Fibroblast of mammary gland (primary cell): ENCODE results near the gene KRAS.

Source experiments
- DNase-seq: peaks from one replicate; pipeline ENCODE4 v3.0.0-alpha.2; 2010; ENCODE audit warnings: low read depth
- H3K4me3 ChIP-seq: 2 replicates; pipeline ENCODE4 v1.5.1; 2011; ENCODE audit warnings: low read depth, mild to moderate bottlenecking, low read length, moderate library complexity; ENCODE audit not compliant: control insufficient read depth
- CTCF ChIP-seq: conservative IDR thresholded peaks from 2 replicates; pipeline ENCODE4 v1.5.1; 2011; ENCODE audit warnings: low read depth, low read length, inconsistent platforms; ENCODE audit not compliant: control insufficient read depth, insufficient read depth

Gene KRAS

GRCh38 chr12:25194214-25194613 lies 56.5 kb downstream of the KRAS start:
- TF ChIP-seq CTCF: no peak
- no peak overlapping the region for H3K4me3 ChIP-seq
- DNase-seq: no peak

- TF ChIP-seq CTCF: no peak
- no peak for DNase-seq
- H3K4me3 ChIP-seq: no peak overlapping the region
These were observed 59.9 kb downstream of the KRAS start for GRCh38 chr12:25190793-25191192.

GRCh38 chr12:25189656-25190055 lies 61.1 kb downstream of the KRAS start:
- no peak for DNase-seq
- TF ChIP-seq CTCF: no peak
- no peak overlapping the region for H3K4me3 ChIP-seq

GRCh38 chr12:25187781-25188180 lies 62.9 kb downstream of the KRAS start:
- DNase-seq: peak; percentile 91
- no peak for TF ChIP-seq CTCF
- no peak overlapping the region for H3K4me3 ChIP-seq

- TF ChIP-seq CTCF: no peak
- no peak overlapping the region for H3K4me3 ChIP-seq
- no peak for DNase-seq
These were observed 63.8 kb downstream of the KRAS start for GRCh38 chr12:25186788-25187402.

GRCh38 chr12:25186038-25186787 lies 64.5 kb downstream of the KRAS start:
- TF ChIP-seq CTCF: no peak
- DNase-seq: no peak
- no peak overlapping the region for H3K4me3 ChIP-seq
